Esophagus (tissue), 2 donors: ENCODE results near the gene KLHL6. TPM values are rescaled to one million over a fixed set of nuclear protein-coding genes. Genes with fewer than 3 reads are reported as not detected.
"Not testable (repeated sequence)": the region's sequence is repeated elsewhere in the genome, so short reads cannot be mapped to it uniquely, and the experiment has no call there.

ENCODE experiments used
- H3K27ac ChIP-seq, 2 donors: one replicate each; pipeline ENCODE4 v1.5.1; 2013; ENCODE audit warnings: low read depth in 2 of 2, mild to moderate bottlenecking in 2 of 2, inconsistent platforms in 1 of 2, low read length in 1 of 2, moderate library complexity in 1 of 2
- H3K27me3 ChIP-seq, 2 donors: one replicate each; pipeline ENCODE4 v1.6.1; 2013; ENCODE audit warnings: low read length in 2 of 2, control low read depth in 1 of 2, mild to moderate bottlenecking in 1 of 2; ENCODE audit not compliant: insufficient read depth in 2 of 2, control insufficient read depth in 1 of 2
- H3K36me3 ChIP-seq, 2 donors: one replicate each; pipeline ENCODE4 v1.6.1; 2013; ENCODE audit warnings: low read length in 1 of 2; ENCODE audit not compliant: control insufficient read depth in 2 of 2, insufficient read depth in 2 of 2
- H3K4me1 ChIP-seq, 2 donors: one replicate each; pipeline ENCODE4 v1.6.1; 2013; ENCODE audit warnings: low read length in 1 of 2; ENCODE audit not compliant: control insufficient read depth in 2 of 2, insufficient read depth in 2 of 2
- H3K4me3 ChIP-seq, 2 donors: one replicate each; pipeline ENCODE4 v1.5.1; 2013; ENCODE audit warnings: low read length in 2 of 2, mild to moderate bottlenecking in 2 of 2, low read depth in 1 of 2, moderate library complexity in 1 of 2
- H3K9me3 ChIP-seq, 2 donors: one replicate each; pipeline ENCODE4 v1.6.1; 2013; ENCODE audit warnings: mild to moderate bottlenecking in 2 of 2, low read depth in 1 of 2, low read length in 1 of 2, moderate library complexity in 1 of 2; ENCODE audit not compliant: control insufficient read depth in 2 of 2, insufficient read depth in 1 of 2
- WGBS, 2 donors: extraction: QIAGEN DNeasy Blood & Tissue Kit; methylation state at CpG; one replicate each; pipeline ENCODE4 v1.1.7; 2013; 5-methylcytosine and 5-hydroxymethylcytosine counted together
- polyA plus RNA-seq, 2 donors: library from polyadenylated mRNA; stranded (reverse); fragments of 200-250 nt; gene quantifications; one replicate each; pipeline ENCODE4 v1.2.3, GENCODE V29; 2013
- donor health status: healthy with polysubstance abuse.
- donor health status: Bipolar disorder and iron deficiency.

KLHL6 gene
- polyA plus RNA-seq, 2 donors, result 0.16 to 0.26 TPM

DNA sequence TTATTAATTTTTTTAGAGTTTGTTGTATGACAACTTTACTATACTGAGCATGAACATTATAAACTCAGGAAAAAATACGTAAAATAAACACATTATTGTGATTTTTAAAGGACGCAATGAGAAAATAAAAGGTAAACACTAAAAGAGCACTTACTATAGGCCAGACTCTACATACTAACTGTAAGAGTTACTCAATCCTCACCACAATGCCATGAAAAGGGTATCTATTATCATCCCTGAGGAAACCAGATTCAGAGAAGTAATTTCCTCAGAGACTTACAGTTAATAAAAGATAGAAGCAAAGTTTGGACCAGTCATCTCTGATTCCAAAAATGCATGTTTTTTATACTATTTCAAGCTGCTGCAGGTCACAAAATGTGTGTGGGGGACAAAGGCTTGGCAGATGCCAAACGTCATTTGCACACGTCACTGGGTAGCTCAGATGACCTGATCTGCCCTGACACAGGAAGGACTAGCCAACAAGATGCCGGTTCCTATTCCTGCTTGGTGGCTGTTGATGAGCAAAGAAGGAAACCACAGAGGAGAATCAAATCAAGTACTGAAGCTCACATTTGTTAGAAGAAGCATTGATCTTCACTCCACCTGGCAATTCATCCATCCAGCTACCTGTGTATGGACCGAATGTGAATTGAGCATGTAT is 42.3 kb downstream of the KLHL6 start:
- no peaks in the 10 kb centered on the region for H3K27me3 ChIP-seq
- no peak overlapping the region for H3K27ac ChIP-seq
- H3K4me1 ChIP-seq, result no peaks in the 10 kb centered on the region
- no peaks in the 10 kb centered on the region for H3K36me3 ChIP-seq
- H3K9me3 ChIP-seq, result no peaks in the 10 kb centered on the region
- H3K4me3 ChIP-seq, result no peak overlapping the region
- 74% methylated on average over 6 of the region's 6 CpGs for WGBS, 2 donors

GRCh38 chr3:183511286-183512131 is 44.0 kb downstream of the KLHL6 start:
- H3K27me3 ChIP-seq, H3K9me3 ChIP-seq, H3K4me1 ChIP-seq, H3K4me3 ChIP-seq, H3K27ac ChIP-seq, H3K36me3 ChIP-seq: not testable (repeated sequence)
- WGBS, 2 donors, result 67 to 70% methylated on average over 14 of the region's 14 CpGs

DNA sequence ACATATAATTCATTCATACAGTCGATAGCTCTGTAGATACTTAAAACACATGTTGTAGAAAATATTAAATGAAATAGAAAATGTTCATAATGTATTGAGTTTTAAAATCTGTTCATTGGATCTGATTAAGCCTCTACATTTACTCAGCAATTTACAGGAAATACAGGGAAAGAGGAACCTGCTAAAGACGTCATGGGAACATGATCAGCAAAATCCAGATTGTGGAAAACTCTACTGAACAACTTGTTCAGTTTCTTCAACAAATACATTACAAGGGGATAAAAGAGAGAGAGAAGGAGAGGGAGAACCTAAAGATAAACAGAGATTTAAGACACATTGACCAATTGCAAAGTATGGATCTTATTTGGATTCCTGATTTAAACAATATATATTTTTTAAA is 46.7 kb downstream of the KLHL6 start:
- 76% methylated on average over 2 of the region's 2 CpGs for WGBS, 2 donors

DNA sequence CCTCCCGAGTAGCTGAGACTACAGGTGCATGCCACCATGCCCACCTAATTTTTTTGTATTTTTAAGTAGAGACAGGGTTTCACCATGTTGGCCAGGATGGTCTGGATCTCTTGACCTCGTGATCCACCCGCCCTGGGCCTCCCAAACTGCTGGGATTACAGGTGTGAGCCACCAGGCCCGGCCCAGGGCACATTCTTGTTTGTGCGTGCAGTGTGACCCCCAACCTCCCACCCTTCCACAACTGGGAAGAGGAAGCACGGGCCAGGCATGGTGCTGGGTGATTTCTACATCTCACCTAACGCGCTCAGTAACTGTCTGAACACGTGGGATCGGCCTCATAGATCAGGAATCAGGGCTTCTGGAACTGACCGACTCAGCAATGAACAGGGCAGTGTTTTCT is 48.0 kb downstream of the KLHL6 start:
- Histone ChIP-seq H3K36me3 (no peaks in the 10 kb centered on the region), H3K9me3 (no peaks in the 10 kb centered on the region), H3K27ac (no peak overlapping the region), H3K4me1 (no peaks in the 10 kb centered on the region), H3K4me3 (no peak overlapping the region), H3K27me3 (no peaks in the 10 kb centered on the region)
- 95% methylated on average over 11 of the region's 11 CpGs for WGBS, 2 donors

More for the DNA sequence above, 46.7 kb downstream of the KLHL6 start:
- Histone ChIP-seq H3K36me3 (no peaks in the 10 kb centered on the region), H3K27me3 (no peaks in the 10 kb centered on the region), H3K9me3 (no peaks in the 10 kb centered on the region), H3K4me3 (no peak overlapping the region), H3K27ac (no peak overlapping the region), H3K4me1 (no peaks in the 10 kb centered on the region)

- H3K36me3 ChIP-seq, result no peaks in the 10 kb centered on the region
- no peaks in the 10 kb centered on the region for H3K27me3 ChIP-seq
- no peaks in the 10 kb centered on the region for H3K4me1 ChIP-seq
- no peak overlapping the region for H3K27ac ChIP-seq
- no peaks in the 10 kb centered on the region for H3K9me3 ChIP-seq
- 74 to 76% methylated on average over 3 of the region's 3 CpGs for WGBS, 2 donors
- H3K4me3 ChIP-seq, result no peak overlapping the region
These were observed 48.7 kb downstream of the KLHL6 start for GRCh38 chr3:183506674-183507320.

DNA sequence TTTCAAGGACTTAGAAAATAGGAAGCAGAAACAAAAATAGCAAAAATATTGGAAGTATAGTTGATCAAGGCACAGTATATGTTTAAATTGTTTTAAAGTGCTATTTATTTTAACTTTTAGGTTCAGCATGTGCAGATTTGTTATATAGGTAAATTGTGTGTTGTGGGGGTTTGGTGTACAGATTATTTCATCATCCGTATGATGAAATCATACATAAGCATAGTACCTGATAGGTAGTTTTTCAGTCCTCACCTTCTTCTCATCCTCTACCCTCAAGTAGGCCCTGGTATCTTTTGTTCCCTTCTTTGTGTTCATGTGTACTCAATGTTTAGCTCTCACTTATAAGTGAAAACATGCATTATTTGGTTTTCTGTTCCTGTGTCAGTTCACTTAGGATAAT is 50.9 kb downstream of the KLHL6 start:
- WGBS, 2 donors, result 94 to 100% methylated on average over 1 of the region's 1 CpG
- Histone ChIP-seq H3K27me3 (no peaks in the 10 kb centered on the region), H3K4me3 (no peak overlapping the region), H3K27ac (no peak overlapping the region), H3K36me3 (no peaks in the 10 kb centered on the region), H3K9me3 (peaks cover 0 to under 1% of the 10 kb centered on the region in 2 donors), H3K4me1 (no peaks in the 10 kb centered on the region)

- WGBS, 2 donors, result 77 to 87% methylated on average over 1 of the region's 1 CpG
- H3K4me3 ChIP-seq, result no peak overlapping the region
- no peaks in the 10 kb centered on the region for H3K36me3 ChIP-seq
- peaks cover 0 to 3% of the 10 kb centered on the region in 2 donors for H3K9me3 ChIP-seq
- H3K27me3 ChIP-seq, result no peaks in the 10 kb centered on the region
- H3K4me1 ChIP-seq, result no peaks in the 10 kb centered on the region
- H3K27ac ChIP-seq, result no peak overlapping the region
These were observed 51.8 kb downstream of the KLHL6 start for GRCh38 chr3:183503746-183504145.

- Histone ChIP-seq H3K4me3 (no peak overlapping the region), H3K4me1 (no peaks in the 10 kb centered on the region), H3K9me3 (peaks cover 0 to 3% of the 10 kb centered on the region in 2 donors), H3K36me3 (no peaks in the 10 kb centered on the region), H3K27me3 (no peaks in the 10 kb centered on the region), H3K27ac (no peak overlapping the region)
- WGBS, 2 donors, result 75 to 80% methylated on average over 7 of the region's 7 CpGs
These were observed 53.0 kb downstream of the KLHL6 start for GRCh38 chr3:183502237-183503181.
